ENCODE data around the gene H6PD. TPM values are rescaled to one million over a fixed set of nuclear protein-coding genes. Genes with fewer than 3 reads are reported as not detected.

Gene H6PD
- total RNA-seq, 2 experiments from 2014 or later = 7.5 to 7.8 TPM

DNA sequence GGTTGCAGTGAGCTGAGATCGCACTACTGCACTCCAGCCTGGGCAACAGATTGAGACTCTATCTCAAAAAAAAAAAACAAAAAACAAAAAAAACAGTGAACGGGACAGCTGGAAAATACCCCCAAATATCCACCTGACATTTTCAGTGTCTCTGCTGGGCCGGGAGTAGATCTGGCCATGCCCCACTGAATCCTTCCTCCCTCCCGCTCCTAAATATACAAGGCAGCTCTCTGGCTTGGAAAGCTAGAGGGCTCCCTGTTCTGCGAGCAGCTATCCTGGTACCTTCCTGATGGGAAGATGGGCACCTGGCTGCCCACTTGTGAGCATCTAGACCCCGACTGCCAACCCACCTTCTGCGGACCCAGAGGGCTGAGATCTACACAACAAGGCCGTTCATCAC is 79.5 kb downstream of the H6PD start:
- no peak for TF ChIP-seq CTCF (IDR thresholded peaks at IDR 0.05)
- ChIA-PET CTCF (interaction anchor here (1.0 kb wide), 1 partner anchor 47 kb away, joined by 3 read pairs; no protein-coding TSS in a partner anchor), POLR2A (no interaction called here)
- Mint-ChIP-seq H3K36me3 (ENCODE audit: low read depth) (no peaks in the 10 kb centered on the region), H3K4me3 (no peak overlapping the region), H3K4me1 (ENCODE audit: low read depth) (peaks cover 37% of the 10 kb centered on the region), H3K27ac (no peak overlapping the region), H3K27me3 (peaks cover 1% of the 10 kb centered on the region), H3K9me3 (no peaks in the 10 kb centered on the region)
- ATAC-seq (no peak), DNase-seq (no peak)
- intact Hi-C loops (cut with micrococcal nuclease) = no loop called here

- ChIA-PET POLR2A (interaction anchor here (0.5 to 1.2 kb wide), 4 partner anchors 8 to 1063 kb away, joined by 3 to 4 read pairs (median 3); no protein-coding TSS in a partner anchor), CTCF (interaction anchor here (0.9 to 1.0 kb wide), 2 partner anchors 23 to 141 kb away, joined by 3 to 8 read pairs; partner anchors contain the start of gene SPSB1)
- Mint-ChIP-seq H3K4me1 (ENCODE audit: low read depth) (peaks cover 37% of the 10 kb centered on the region), H3K27me3 (peaks cover 1% of the 10 kb centered on the region), H3K27ac (peak overlapping the region; percentile 73), H3K9me3 (no peaks in the 10 kb centered on the region), H3K36me3 (ENCODE audit: low read depth) (no peaks in the 10 kb centered on the region), H3K4me3 (no peak overlapping the region)
- intact Hi-C loops (cut with micrococcal nuclease) = no loop called here
- DNase-seq (no peak), ATAC-seq (no peak)
- no peak for TF ChIP-seq CTCF (IDR thresholded peaks at IDR 0.05)
These were observed 80.3 kb downstream of the H6PD start for GRCh38 chr1:9314711-9315379.

DNA sequence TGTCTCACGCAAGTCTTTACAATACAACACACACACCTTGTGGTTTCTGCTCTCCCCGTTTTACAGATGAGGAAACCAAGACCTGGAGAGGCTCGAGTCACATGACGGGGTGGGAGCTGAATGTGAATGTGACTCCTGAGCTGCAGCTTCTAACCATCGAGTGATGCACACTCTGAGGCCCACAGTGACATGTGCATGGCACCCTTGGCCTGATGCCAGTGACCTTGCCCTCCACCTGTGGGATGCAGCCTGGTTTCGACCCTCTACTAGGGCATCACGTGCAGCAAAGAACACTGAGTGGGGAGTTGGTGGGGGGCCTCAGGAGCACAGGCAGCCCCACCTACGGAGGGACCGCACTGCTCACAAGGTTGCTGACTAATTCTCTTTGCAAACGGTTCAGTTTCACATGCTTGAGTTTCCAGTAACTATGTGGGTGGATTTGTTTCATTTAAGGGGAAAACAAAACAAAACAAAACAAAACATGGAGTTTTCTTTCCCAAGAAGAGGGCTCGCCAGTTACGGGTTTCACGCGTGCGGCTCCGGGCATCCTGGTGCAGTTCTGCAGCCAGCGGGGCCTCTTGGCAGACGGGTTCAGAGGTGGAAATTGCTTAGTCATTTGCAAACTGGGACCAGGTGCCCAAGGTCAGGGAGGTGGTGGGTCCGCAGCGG is 81.0 kb downstream of the H6PD start:
- intact Hi-C loops (cut with micrococcal nuclease) = no loop called here
- ChIA-PET CTCF (interaction anchor here (0.9 to 1.0 kb wide), 2 partner anchors 23 to 140 kb away, joined by 3 to 8 read pairs; partner anchors contain the start of gene SPSB1), POLR2A (interaction anchor here (0.5 to 1.2 kb wide), 4 partner anchors 9 to 1062 kb away, joined by 3 to 4 read pairs (median 3); no protein-coding TSS in a partner anchor)
- Mint-ChIP-seq H3K9me3 (no peaks in the 10 kb centered on the region), H3K36me3 (ENCODE audit: low read depth) (no peaks in the 10 kb centered on the region), H3K27me3 (peaks cover 1% of the 10 kb centered on the region), H3K4me1 (ENCODE audit: low read depth) (peaks cover 37% of the 10 kb centered on the region), H3K4me3 (no peak overlapping the region), H3K27ac (peak overlapping the region; percentile 73)
- DNase-seq = peak; percentile 78
- ATAC-seq = peak; percentile 75
- no peak for TF ChIP-seq CTCF (IDR thresholded peaks at IDR 0.05)

DNA sequence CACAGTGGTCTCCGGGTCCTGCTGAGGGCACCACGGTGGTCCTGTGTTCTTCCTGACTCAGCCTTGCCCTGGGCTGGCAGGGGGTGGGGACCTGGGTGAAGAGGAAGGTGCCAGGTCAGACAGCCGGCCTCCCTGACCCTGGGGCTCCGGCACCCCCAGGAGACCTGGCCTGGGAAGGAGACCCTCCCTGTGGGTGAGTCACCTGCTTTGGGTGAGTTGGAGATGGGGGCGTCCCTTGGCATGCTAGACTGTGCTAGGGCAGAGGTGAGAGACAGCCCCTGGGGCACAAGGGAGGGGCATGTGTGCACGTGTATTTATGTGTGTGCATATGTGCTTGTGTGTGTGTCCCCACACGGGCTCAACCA is 81.5 kb downstream of the H6PD start:
- Mint-ChIP-seq H3K4me3 (no peak overlapping the region), H3K4me1 (ENCODE audit: low read depth) (peaks cover 37% of the 10 kb centered on the region), H3K27me3 (peaks cover 1% of the 10 kb centered on the region), H3K9me3 (no peaks in the 10 kb centered on the region), H3K27ac (peak overlapping the region; percentile 73), H3K36me3 (ENCODE audit: low read depth) (no peaks in the 10 kb centered on the region)
- peak; percentile 55 for ATAC-seq
- POLR2A ChIA-PET = no interaction called here
- no peak for TF ChIP-seq CTCF (IDR thresholded peaks at IDR 0.05)
- CTCF ChIA-PET = no interaction called here
- intact Hi-C loops (cut with micrococcal nuclease) = no loop called here
- DNase-seq = peak; percentile 58

- no peak overlapping the region for H3K27ac Mint-ChIP-seq
- ChIA-PET CTCF (interaction anchor here (0.8 kb wide), 1 partner anchor 27 kb away, joined by 6 read pairs; no protein-coding TSS in a partner anchor), POLR2A (interaction anchor here (1.3 kb wide), 1 partner anchor 9 kb away, joined by 3 read pairs; no protein-coding TSS in a partner anchor)
- TF ChIP-seq CTCF (IDR thresholded peaks at IDR 0.05) = no peak
- DNase-seq (no peak), ATAC-seq (no peak)
- H3K4me1 Mint-ChIP-seq (ENCODE audit: low read depth) = peaks cover 37% of the 10 kb centered on the region
- no peak overlapping the region for H3K4me3 Mint-ChIP-seq
- no peaks in the 10 kb centered on the region for H3K9me3 Mint-ChIP-seq
- H3K27me3 Mint-ChIP-seq = peaks cover 1% of the 10 kb centered on the region
- intact Hi-C loops (cut with micrococcal nuclease) = no loop called here
- no peaks in the 10 kb centered on the region for H3K36me3 Mint-ChIP-seq (ENCODE audit: low read depth)
These were observed 81.9 kb downstream of the H6PD start for GRCh38 chr1:9316512-9316911.
